Ammon's horn (tissue), 1 donor: ENCODE data around the gene MTMR10.

Experiments
- DNase-seq: peaks from one replicate; pipeline ENCODE4 v3.0.0-alpha.2; 2016; ENCODE audit warnings: low spot score

Gene MTMR10

GRCh38 chr15:30921106-30921505 lies 70.3 kb downstream of the MTMR10 start:
- no peak for DNase-seq

- DNase-seq: no peak
Observed at GRCh38 chr15:30919877-30920550, 71.4 kb downstream of the MTMR10 start.

DNA sequence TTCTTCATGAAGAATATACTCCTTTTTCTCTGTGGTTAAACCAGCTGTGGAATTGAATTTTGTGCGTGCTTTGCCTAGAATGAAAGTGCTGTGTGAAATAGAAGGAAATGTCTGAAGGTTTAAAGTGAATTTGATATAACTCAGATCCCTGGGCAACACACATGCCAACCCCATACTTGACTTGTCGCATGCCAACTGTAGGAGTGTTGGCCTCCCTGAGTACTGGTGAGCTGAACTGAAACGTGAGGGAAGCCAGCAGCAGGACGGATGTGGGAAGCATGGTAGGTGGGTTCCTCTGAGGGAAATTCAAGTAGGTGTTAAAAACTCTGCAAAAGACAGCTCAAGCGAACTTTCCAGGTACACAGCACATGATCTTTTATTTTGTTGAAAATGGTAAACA lies 73.1 kb downstream of the MTMR10 start:
- no peak for DNase-seq

DNA sequence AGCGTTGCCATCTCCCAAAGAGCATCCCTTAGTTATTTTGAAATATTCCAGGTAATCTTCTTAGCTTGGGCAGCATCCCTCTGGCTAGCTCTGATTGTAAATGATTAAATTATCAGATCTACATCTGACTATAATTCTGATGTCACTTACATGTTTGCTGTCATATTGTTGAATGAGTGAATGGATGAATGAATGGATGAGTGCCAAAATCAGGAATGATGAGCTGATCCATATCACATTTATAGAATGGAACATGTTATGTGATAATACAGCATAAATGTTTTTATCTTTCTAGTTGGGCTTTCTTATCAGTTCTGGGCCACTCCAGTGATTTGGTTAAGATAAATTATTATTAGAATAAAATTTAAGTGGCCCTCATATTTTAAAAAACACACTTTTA lies 73.8 kb downstream of the MTMR10 start:
- DNase-seq: no peak

DNA sequence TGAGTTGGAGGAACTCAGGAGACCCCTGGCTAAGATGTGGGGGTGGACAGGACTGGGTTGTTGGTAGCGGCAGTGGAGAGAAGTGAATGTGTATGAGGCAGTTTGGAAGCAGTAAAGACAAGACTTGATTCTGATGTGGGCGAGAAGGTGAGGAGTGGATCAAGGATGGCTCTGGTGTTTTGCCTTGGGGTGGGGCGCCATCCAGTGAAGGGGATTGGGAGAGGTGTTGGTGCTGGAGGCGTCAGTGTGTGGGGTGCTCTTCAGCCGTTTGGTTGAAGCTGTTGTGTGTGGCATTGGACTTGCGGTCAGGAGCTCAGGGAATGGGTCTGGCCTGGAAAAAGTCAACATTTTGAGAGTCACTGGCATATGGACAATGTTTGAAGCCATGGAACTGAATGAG lies 74.4 kb downstream of the MTMR10 start:
- DNase-seq: no peak

- DNase-seq: no peak
Observed at GRCh38 chr15:30913761-30914160, 77.7 kb downstream of the MTMR10 start.

DNA sequence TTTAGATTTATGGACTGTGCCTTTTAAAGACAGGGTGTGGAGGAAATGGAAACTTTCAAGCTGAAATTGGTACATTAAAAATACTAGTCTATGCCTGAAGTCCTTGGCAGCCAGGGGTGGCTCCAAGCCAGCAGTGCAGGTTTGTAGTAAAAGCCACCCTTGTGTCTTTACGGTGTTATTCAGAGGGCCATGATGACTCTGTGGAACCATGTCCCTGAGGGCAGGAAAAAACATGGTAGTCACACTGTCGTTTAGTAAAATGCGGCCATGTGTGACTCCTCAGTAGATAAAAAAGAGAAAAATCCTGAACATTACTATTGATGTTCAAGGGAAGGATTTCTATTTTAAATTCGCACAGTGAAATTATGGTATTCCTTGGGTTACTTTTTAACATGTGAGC lies 85.1 kb downstream of the MTMR10 start:
- no peak for DNase-seq

GRCh38 chr15:30905821-30906220 lies 85.6 kb downstream of the MTMR10 start:
- DNase-seq: no peak

- no peak for DNase-seq
Observed at GRCh38 chr15:30904812-30905211, 86.6 kb downstream of the MTMR10 start.

DNA sequence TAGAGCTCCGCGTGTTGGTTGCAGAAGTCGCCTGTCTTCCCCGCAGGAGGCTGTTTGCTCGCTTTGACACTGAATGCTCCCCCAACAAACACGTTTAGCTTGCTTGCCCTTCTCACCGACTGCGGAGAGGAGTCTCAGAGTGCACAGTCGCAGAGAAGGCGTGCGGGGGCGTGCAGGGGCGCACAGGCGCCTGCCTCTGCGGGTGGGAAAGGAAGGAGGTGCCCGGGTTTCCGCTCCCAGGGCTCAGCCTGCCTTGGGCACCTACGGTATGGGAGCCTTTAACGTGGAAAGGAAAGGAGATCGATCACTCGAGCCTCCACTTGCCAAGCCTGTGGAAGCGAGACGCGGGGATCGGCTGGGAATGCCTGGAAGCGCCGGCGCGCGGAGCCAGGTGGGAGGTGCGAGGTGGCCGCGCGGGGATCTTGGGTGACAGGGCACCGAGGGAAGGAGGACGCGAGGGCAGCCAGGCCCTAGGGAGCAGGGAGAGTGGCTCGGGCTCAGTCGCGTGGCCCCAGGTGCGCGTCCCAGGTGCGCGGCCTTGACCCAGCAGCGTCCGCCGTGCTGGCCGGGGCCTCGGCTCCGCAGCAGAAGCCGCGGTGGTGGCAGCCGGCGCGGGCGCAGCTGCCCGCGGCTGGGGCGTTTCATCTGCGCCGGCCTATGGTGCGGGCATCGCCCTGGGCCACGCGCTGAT lies 87.8 kb downstream of the MTMR10 start, which contains the start of gene FAN1:
Gene FAN1, plus strand, starts transcription at position 419 of the 691 bp plus-strand sequence. CDS start 749 bp downstream, outside the sequence.
- DNase-seq: peak; percentile 93

- no peak for DNase-seq
Observed at GRCh38 chr15:30901889-30902288, 89.5 kb downstream of the MTMR10 start.

GRCh38 chr15:30896211-30896606 lies 95.2 kb downstream of the MTMR10 start:
- DNase-seq: no peak

DNA sequence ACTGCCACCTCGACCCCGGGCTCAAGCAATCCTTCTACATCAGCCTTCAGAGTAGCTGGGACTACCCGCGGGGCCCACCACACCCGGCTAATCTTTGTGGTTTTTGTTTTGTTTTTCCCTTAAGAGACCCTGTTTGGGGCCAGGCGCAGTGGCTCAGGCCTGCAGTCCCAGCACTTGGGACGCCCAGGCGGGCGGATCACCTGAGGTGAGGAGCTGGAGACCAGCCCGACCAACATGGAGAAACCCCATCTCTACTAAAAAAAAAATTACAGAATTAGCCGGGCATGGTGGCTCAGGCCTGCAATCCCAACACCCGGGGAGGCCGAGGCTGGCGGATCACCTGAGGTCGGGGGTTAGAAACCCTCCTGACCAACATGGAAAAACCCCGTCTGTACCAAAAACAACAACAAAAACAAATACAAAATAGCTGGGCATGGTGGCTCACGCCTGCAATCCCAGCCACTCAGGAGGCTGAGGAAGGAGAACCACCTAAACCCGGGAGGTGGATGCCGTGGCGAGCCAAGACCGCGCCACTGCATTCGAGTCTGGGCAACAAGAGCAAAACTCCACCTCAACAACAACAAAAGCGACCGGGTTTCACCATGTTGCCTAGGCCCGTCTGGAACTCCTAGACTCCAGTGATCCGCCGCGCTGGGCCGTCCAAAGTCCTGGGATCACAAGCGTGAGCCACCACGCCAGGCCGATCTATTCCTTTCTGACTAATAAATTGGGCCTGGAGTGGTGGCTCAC lies 95.8 kb downstream of the MTMR10 start:
- no peak for DNase-seq

GRCh38 chr15:30889196-30889595 lies 102.2 kb downstream of the MTMR10 start:
- peak; percentile 60 for DNase-seq
